ENCODE measurements around the gene FKBP1A. TPM values are rescaled to one million over a fixed set of nuclear protein-coding genes. Genes with fewer than 3 reads are reported as not detected.
A peak's percentile ranks its signal among the peaks of the same experiment; 100 is the strongest.

The FKBP1A gene
- total and polyA plus RNA-seq, 2 of the 4 experiments (the other 2 are of a cell fraction), result 120 to 528 TPM

DNA sequence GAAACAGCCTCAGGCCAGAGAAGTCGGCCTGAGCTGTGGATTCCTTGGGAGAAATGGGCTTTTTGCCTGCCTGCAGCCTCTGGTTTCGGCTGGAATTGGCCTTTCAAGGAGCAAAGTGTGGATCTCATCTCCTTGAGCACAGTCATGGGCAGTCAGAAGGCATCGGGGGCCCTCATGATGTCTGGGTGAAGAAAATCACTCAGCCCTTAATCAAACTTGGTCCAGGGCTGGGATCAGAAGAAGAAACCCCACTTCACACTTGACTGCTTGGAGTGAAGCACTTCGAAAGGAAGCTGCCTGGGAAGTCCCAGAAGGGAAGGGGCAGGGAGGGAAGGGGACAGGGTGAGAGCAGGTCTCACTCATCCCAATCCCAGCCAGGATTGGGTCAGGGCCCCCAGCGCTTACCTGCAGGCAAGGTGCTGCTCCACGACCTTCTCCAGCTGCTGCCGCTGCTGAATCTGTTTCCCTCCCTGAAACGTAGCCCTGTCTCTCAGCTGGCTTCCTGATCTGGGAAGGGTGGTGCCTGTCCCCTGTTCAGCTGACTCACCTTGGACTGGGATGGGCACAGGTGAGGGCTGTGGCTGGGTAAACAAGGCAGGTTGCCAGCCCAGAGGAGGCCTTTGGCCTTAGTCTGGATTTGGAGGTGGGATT, 64.0 kb downstream of the FKBP1A start, which contains the start of gene SDCBP2:
TSS of gene SDCBP2 (minus strand) at position 460 of the 651 bp plus-strand sequence. CDS start 8,723 bp downstream, outside the sequence.
- H3K14ac ChIP-seq (replicated peaks; ENCODE audit: low read depth, low read length), result peak within 1 kb of the TSS; percentile 18; the same call in 1 of the 2 replicates
- H3K4me1 ChIP-seq (ENCODE audit: control insufficient read depth, insufficient read depth, low read length), result peaks cover 21% of the 10 kb centered on the region
- 100% methylated on average over 1 of the region's 8 CpGs; no CpG with 5 or more reads in 1 of the 2 experiments for WGBS, 2 experiments (ENCODE audit: extremely low coverage in 2 of 2, insufficient read length in 1 of 2)
- POLR2A ChIA-PET (ENCODE audit: unreplicated experiment), result no interaction called here
- peak within 1 kb of the TSS; percentile 7 for H2BK5ac ChIP-seq (ENCODE audit: low read depth, low read length, poor library complexity, severe bottlenecking)
- no peaks in the 10 kb centered on the region for H3K9me3 ChIP-seq (ENCODE audit: control insufficient read depth, insufficient read depth, low read length)
- H2BK20ac ChIP-seq (ENCODE audit: low read depth, low read length), result no peak within 1 kb of the TSS
- no peak for TF ChIP-seq BHLHE40 (IDR thresholded peaks at IDR 0.05; ENCODE audit: low read depth, low read length)
- TF ChIP-seq, protein P1, sequence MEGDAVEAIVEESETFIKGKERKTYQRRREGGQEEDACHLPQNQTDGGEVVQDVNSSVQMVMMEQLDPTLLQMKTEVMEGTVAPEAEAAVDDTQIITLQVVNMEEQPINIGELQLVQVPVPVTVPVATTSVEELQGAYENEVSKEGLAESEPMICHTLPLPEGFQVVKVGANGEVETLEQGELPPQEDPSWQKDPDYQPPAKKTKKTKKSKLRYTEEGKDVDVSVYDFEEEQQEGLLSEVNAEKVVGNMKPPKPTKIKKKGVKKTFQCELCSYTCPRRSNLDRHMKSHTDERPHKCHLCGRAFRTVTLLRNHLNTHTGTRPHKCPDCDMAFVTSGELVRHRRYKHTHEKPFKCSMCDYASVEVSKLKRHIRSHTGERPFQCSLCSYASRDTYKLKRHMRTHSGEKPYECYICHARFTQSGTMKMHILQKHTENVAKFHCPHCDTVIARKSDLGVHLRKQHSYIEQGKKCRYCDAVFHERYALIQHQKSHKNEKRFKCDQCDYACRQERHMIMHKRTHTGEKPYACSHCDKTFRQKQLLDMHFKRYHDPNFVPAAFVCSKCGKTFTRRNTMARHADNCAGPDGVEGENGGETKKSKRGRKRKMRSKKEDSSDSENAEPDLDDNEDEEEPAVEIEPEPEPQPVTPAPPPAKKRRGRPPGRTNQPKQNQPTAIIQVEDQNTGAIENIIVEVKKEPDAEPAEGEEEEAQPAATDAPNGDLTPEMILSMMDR (conservative IDR thresholded peaks at IDR 0.05; ENCODE audit: low read depth, low read length), result no peak
- no peak for TF ChIP-seq MAFK (IDR thresholded peaks at IDR 0.05; ENCODE audit: low read depth, low read length)
- no peak for TF ChIP-seq RFX5 (IDR thresholded peaks at IDR 0.05; ENCODE audit: low read depth, low read length)
- TF ChIP-seq, protein P2, sequence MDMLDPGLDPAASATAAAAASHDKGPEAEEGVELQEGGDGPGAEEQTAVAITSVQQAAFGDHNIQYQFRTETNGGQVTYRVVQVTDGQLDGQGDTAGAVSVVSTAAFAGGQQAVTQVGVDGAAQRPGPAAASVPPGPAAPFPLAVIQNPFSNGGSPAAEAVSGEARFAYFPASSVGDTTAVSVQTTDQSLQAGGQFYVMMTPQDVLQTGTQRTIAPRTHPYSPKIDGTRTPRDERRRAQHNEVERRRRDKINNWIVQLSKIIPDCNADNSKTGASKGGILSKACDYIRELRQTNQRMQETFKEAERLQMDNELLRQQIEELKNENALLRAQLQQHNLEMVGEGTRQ (IDR thresholded peaks at IDR 0.05; ENCODE audit: low read depth, low read length), result no peak
- TF ChIP-seq, protein P3, sequence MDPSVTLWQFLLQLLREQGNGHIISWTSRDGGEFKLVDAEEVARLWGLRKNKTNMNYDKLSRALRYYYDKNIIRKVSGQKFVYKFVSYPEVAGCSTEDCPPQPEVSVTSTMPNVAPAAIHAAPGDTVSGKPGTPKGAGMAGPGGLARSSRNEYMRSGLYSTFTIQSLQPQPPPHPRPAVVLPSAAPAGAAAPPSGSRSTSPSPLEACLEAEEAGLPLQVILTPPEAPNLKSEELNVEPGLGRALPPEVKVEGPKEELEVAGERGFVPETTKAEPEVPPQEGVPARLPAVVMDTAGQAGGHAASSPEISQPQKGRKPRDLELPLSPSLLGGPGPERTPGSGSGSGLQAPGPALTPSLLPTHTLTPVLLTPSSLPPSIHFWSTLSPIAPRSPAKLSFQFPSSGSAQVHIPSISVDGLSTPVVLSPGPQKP (IDR thresholded peaks at IDR 0.05; ENCODE audit: borderline replicate concordance, low read depth, low read length), result no peak
- no peak within 1 kb of the TSS for H4K5ac ChIP-seq (ENCODE audit: low read depth, low read length)
- DNase-seq (no peak), ATAC-seq (ENCODE audit: low read depth) (no peak)
- peak within 1 kb of the TSS; percentile 70 for H3K4ac ChIP-seq (ENCODE audit: low read depth, low read length)
- CTCF ChIA-PET, result interaction anchor here (0.6 to 1.1 kb wide), 3 partner anchors 16 to 139 kb away, joined by 3 to 4 read pairs (median 3); no protein-coding TSS in a partner anchor
- H3K36me3 ChIP-seq (ENCODE audit: control insufficient read depth, insufficient read depth, low read length), result peaks cover 9% of the 10 kb centered on the region; the same call in 1 of the 2 replicates
- peak within 1 kb of the TSS; percentile 38; the same call in 1 of the 2 replicates for H4K91ac ChIP-seq (ENCODE audit: insufficient read depth, low read depth, low read length)
- no peak within 1 kb of the TSS for H3K56ac ChIP-seq (ENCODE audit: extremely low read depth, insufficient read depth, low read length)
- dilution Hi-C loops (cut with HindIII; ENCODE audit: low sequenced_read_pairs, unreplicated experiment) (no loop called here), in situ Hi-C loops (cut with MboI; ENCODE audit: low sequenced_read_pairs) (loop anchor here (25.0 kb wide), 1 partner anchor 508 kb away; no protein-coding TSS in a partner anchor), intact Hi-C loops (cut with micrococcal nuclease) (loop anchor here (5.0 kb wide), 1 partner anchor 48 kb away; no protein-coding TSS in a partner anchor)
- peak within 1 kb of the TSS; percentile 56 for H2AK5ac ChIP-seq (ENCODE audit: low read depth, low read length)
- H2AK9ac ChIP-seq (replicated peaks; ENCODE audit: low read depth, low read length, poor library complexity), result no peak within 1 kb of the TSS
- H4K20me1 ChIP-seq (ENCODE audit: insufficient read depth, low read length), result peaks cover 4% of the 10 kb centered on the region; the same call in 1 of the 2 replicates
- no TSS peak for BruUV-seq (replicated peaks)
- 0 out of 4 replicates have a peak within 1 kb of the TSS, but pooled peaks have one; percentile 1 to 10 for H4K8ac ChIP-seq (ENCODE audit: low read depth in 2 of 2, low read length in 2 of 2)
- no peak within 1 kb of the TSS for H3K4me2 ChIP-seq (ENCODE audit: low read depth, low read length)
- H3K79me1 ChIP-seq (ENCODE audit: low read depth in 1 of 2, low read length in 2 of 2), result peaks cover 54 to 93% of the 10 kb centered on the region in 2 experiments
- H3K27ac ChIP-seq (ENCODE audit: insufficient read depth, low read length), result peak within 1 kb of the TSS; percentile 33
- H3K27me3 ChIP-seq (ENCODE audit: control insufficient read depth, insufficient read depth, low read length), result no peaks in the 10 kb centered on the region
- no peak within 1 kb of the TSS for H3K9ac ChIP-seq (ENCODE audit: low read depth, low read length)
- H3K4me3 ChIP-seq (ENCODE audit: insufficient read depth, low read depth, low read length), result no peak within 1 kb of the TSS
- H2BK15ac ChIP-seq (ENCODE audit: low read depth, low read length), result no peak within 1 kb of the TSS; the same call in 2 of the 3 replicates
- no peak within 1 kb of the TSS for H3K18ac ChIP-seq (ENCODE audit: low read depth, low read length)
- peak within 1 kb of the TSS; percentile 30 for H3K23ac ChIP-seq (ENCODE audit: low read depth, low read length)
- H2BK120ac ChIP-seq (ENCODE audit: low read depth, low read length), result 0 out of 2 replicates have a peak within 1 kb of the TSS, but pooled peaks have one; percentile 55
- no peak within 1 kb of the TSS for H2AFZ ChIP-seq (replicated peaks; ENCODE audit: low read length, poor library complexity)
- peaks cover 42% of the 10 kb centered on the region for H3K9me1 ChIP-seq (ENCODE audit: insufficient read depth, low read length)
